Psoas muscle (tissue), 8 donors: ENCODE results near the gene C1orf21. TPM values are rescaled to one million over a fixed set of nuclear protein-coding genes. Genes with fewer than 3 reads are reported as not detected.
A peak's percentile ranks its signal among the peaks of the same experiment; 100 is the strongest.

Experiments
- ATAC-seq, 4 donors: fragments of 200-7000 bp; cut with Tn5 transposase; one replicate each; pipeline ENCODE4 v1.9.1; 2020; ENCODE audit warnings: moderate library complexity in 3 of 4, mild to moderate bottlenecking in 2 of 4
- DNase-seq, 2 donors: peaks; one replicate each; pipeline ENCODE4 v3.0.0-alpha.2; 2020
- H3K27ac ChIP-seq: fragments of 200-600 bp; one replicate; pipeline ENCODE4 v1.8.0; 2022
- H3K27me3 ChIP-seq, 3 donors: fragments of 200-600 bp in 1 of 3; one replicate each; pipeline versions ENCODE4 v1.6.1 to v1.8.0; 2013 to 2022; ENCODE audit warnings: low read length in 2 of 3, mild to moderate bottlenecking in 2 of 3, moderate library complexity in 1 of 3; ENCODE audit not compliant: insufficient read depth in 3 of 3
- H3K36me3 ChIP-seq, 2 donors: fragments of 200-600 bp in 1 of 2; one replicate each; pipeline versions ENCODE4 v1.6.1 to v1.8.0; 2013 to 2022; ENCODE audit warnings: low read depth in 1 of 2, mild to moderate bottlenecking in 1 of 2, moderate library complexity in 1 of 2; ENCODE audit not compliant: insufficient read depth in 1 of 2
- H3K4me1 ChIP-seq: fragments of 200-600 bp; one replicate; pipeline ENCODE4 v1.8.0; 2022
- H3K4me3 ChIP-seq: fragments of 200-600 bp; one replicate; pipeline ENCODE4 v1.8.0; 2022; ENCODE audit warnings: mild to moderate bottlenecking
- H3K9me3 ChIP-seq: fragments of 200-600 bp; one replicate; pipeline ENCODE4 v1.8.0; 2022
- CTCF ChIP-seq: fragments of 200-600 bp; IDR thresholded peaks from one replicate; pipeline ENCODE4 v1.8.0; 2022; ENCODE audit warnings: antibody characterized with exemption
- WGBS, 3 donors: extraction: QIAGEN DNeasy Blood & Tissue Kit; methylation state at CpG; one replicate each; pipeline versions ENCODE4 v1.1.6 to v1.1.7; 2013; 5-methylcytosine and 5-hydroxymethylcytosine counted together
- intact Hi-C, 2 donors: fragments of 100-400 bp; cut with DNase I; formaldehyde crosslinking; loops; one replicate each; pipeline versions ENCODE4 v1.11.0 to v1.14.2; 2022
- polyA plus RNA-seq, 3 donors: library from polyadenylated mRNA; stranded (reverse); fragments of 200-250 nt; gene quantifications; one replicate each; pipeline ENCODE4 v1.2.3, GENCODE V29; 2013
- total RNA-seq, 4 donors: library from RNA; stranded (reverse); fragmentation: NEBNext Ultra II Directional in 2 of 4; extraction: Animal tissue kit (Norgen Biotek cat#: 25700) in 2 of 4; gene quantifications; one replicate each; pipeline versions ENCODE4 v1.2.1 to v1.2.4, GENCODE V29; 2021 to 2023
- donor health status: healthy with polysubstance abuse.
- donor health status: DM: no; HTN: no; CAD: no; lungs with moderate emphysema.
- donor health status: Bipolar disorder and iron deficiency.
- donor health status: healthy.
- donor health status: DM: yes; HTN: yes; CAD: no.
- donor health status: DM: no; HTN: no; CAD: no.
- donor health status: DM: no; HTN: no; CAD: no.
- donor health status: DM: yes; HTN: yes; CAD: no.

C1orf21 gene
- total and polyA plus RNA-seq, 7 donors: 55.5 to 216 (median 171) TPM

- TF ChIP-seq CTCF: no peak
- intact Hi-C loops: no loop called here
- H3K27ac ChIP-seq: peak overlapping the region; percentile 71
- DNase-seq (no peak), ATAC-seq (peak; percentile 16 to 49 (median 34))
- H3K4me3 ChIP-seq: no peak overlapping the region
- H3K9me3 ChIP-seq: peaks cover 12% of the 10 kb centered on the region
- no peaks in the 10 kb centered on the region for H3K27me3 ChIP-seq
- peaks cover 0 to 4% of the 10 kb centered on the region in 2 donors for H3K36me3 ChIP-seq
- peaks cover 37% of the 10 kb centered on the region for H3K4me1 ChIP-seq
- 42 to 57% (median 42%) methylated on average over 5 of the region's 5 CpGs for WGBS, 3 donors
Observed at GRCh38 chr1:184535191-184535970, 148.6 kb downstream of the C1orf21 start.

- Histone ChIP-seq H3K27ac (peak overlapping the region; percentile 71), H3K4me3 (no peak overlapping the region), H3K9me3 (peaks cover 12% of the 10 kb centered on the region), H3K36me3 (peaks cover 0 to 8% of the 10 kb centered on the region in 2 donors), H3K4me1 (peaks cover 31% of the 10 kb centered on the region), H3K27me3 (no peaks in the 10 kb centered on the region)
- WGBS, 3 donors: 80 to 88% (median 80%) methylated on average over 8 of the region's 8 CpGs
- TF ChIP-seq CTCF: no peak
- DNase-seq (no peak), ATAC-seq (peak in 1 of 4 donors; percentile 14)
- intact Hi-C loops: no loop called here
Observed at GRCh38 chr1:184536246-184536985, 149.6 kb downstream of the C1orf21 start.

- intact Hi-C loops: no loop called here
- no peaks in the 10 kb centered on the region for H3K27me3 ChIP-seq
- no peak overlapping the region for H3K27ac ChIP-seq
- peaks cover 9% of the 10 kb centered on the region for H3K4me1 ChIP-seq
- ATAC-seq: no peak
- WGBS, 3 donors: 79 to 96% (median 89%) methylated on average over 2 of the region's 2 CpGs
- no peak for DNase-seq
- H3K9me3 ChIP-seq: peaks cover 12% of the 10 kb centered on the region
- H3K36me3 ChIP-seq: peaks cover 0 to 24% of the 10 kb centered on the region in 2 donors
- H3K4me3 ChIP-seq: no peak overlapping the region
- TF ChIP-seq CTCF: no peak
Observed at GRCh38 chr1:184539580-184539979, 152.8 kb downstream of the C1orf21 start.

- H3K9me3 ChIP-seq: peaks cover 12% of the 10 kb centered on the region
- intact Hi-C loops: no loop called here
- H3K4me3 ChIP-seq: no peak overlapping the region
- H3K36me3 ChIP-seq: peaks cover 0 to 32% of the 10 kb centered on the region in 2 donors
- DNase-seq: no peak
- H3K4me1 ChIP-seq: peaks cover 2% of the 10 kb centered on the region
- ATAC-seq: no peak
- no peak overlapping the region for H3K27ac ChIP-seq
- H3K27me3 ChIP-seq: no peaks in the 10 kb centered on the region
- no peak for TF ChIP-seq CTCF
- WGBS, 3 donors: 78 to 92% (median 86%) methylated on average over 9 of the region's 9 CpGs
Observed at GRCh38 chr1:184541537-184542152, 154.8 kb downstream of the C1orf21 start.
